ENCODE results near the gene HAAO.

DNA sequence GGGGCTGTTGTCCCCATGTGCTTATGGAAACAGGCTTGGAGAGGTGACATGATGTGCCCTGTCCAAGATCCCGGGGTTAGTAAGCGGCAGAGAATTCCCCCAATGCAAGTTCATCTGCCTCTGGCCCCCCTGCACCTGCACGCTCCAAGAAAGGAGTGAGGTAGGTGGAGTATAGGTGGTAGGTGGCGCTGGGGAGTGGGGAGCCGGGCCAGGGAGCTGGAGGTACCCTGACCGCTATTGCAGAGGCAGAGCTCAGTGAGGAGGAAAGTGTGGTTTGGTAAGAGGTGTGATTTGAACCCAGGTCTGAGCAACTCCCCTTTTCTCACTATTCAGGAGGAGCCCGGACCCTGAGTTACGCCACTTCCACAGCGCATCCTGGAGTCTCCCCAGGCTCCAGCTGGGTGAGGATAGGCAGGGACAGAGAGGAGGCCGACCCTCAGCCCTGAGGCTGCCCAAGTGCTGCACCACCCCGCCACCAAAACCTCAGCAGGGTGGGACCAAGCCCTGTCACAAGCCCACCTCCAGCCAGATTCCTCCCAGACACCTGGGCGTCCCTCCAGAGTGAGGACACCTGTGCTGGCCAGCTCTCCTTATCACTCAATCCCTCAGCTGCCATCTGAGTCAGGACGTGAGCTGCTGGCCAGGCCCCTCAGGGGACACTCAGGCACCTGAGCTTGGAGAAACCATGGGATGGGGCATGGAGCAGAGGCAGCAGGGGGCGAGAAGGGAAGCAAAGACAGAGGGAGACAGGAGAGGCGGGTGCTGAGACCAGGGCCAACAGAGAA, 5.6 kb downstream of the HAAO start:
- no peak for TF ChIP-seq POLR2A (IDR thresholded peaks at IDR 0.05; ENCODE audit: low read length)
- no peak for TF ChIP-seq GATA1 (IDR thresholded peaks at IDR 0.05; ENCODE audit: low read depth, low read length)

All from erythroblast (primary cell).